ENCODE data around the gene TAF6. TPM values are rescaled to one million over a fixed set of nuclear protein-coding genes. Genes with fewer than 3 reads are reported as not detected.
A peak's percentile ranks its signal among the peaks of the same experiment; 100 is the strongest.

The TAF6 gene
- total RNA-seq, 1 donor from 2014 or later = 91.2 TPM

DNA sequence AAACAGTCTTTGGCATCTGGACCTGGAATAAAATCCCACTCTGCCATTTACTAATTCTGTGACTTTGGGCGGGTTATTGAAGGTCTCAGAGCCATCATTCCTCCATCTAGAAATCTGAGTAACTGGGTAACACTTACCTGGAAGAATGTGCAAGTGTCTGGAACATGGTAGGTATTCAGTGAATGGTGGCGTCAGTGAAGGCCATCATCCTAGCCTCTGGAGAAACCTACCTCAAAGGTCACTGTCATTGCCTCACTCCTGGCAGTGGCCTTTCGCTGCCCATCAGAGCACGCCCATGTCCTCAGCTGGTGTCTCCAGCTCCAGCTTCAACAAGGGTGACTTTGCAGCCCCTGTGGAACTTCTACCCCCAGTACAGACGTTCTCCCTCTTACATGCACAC, 44.7 kb upstream of the TAF6 start:
- H3K27me3 Mint-ChIP-seq = peaks cover 34% of the 10 kb centered on the region
- peaks cover 27% of the 10 kb centered on the region for H3K4me1 Mint-ChIP-seq (ENCODE audit: low read depth)
- no peak for DNase-seq (ENCODE audit: low spot score, unreplicated experiment)
- no peaks in the 10 kb centered on the region for H3K9me3 Mint-ChIP-seq (ENCODE audit: low read depth)
- H3K4me3 Mint-ChIP-seq (ENCODE audit: low read depth) = no peak overlapping the region
- no peaks in the 10 kb centered on the region for H3K36me3 Mint-ChIP-seq (ENCODE audit: insufficient read depth)
- no peak overlapping the region for H3K27ac Mint-ChIP-seq
- TF ChIP-seq, protein P1, sequence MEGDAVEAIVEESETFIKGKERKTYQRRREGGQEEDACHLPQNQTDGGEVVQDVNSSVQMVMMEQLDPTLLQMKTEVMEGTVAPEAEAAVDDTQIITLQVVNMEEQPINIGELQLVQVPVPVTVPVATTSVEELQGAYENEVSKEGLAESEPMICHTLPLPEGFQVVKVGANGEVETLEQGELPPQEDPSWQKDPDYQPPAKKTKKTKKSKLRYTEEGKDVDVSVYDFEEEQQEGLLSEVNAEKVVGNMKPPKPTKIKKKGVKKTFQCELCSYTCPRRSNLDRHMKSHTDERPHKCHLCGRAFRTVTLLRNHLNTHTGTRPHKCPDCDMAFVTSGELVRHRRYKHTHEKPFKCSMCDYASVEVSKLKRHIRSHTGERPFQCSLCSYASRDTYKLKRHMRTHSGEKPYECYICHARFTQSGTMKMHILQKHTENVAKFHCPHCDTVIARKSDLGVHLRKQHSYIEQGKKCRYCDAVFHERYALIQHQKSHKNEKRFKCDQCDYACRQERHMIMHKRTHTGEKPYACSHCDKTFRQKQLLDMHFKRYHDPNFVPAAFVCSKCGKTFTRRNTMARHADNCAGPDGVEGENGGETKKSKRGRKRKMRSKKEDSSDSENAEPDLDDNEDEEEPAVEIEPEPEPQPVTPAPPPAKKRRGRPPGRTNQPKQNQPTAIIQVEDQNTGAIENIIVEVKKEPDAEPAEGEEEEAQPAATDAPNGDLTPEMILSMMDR (IDR thresholded peaks at IDR 0.05; ENCODE audit: unreplicated experiment) = no peak

- Mint-ChIP-seq H3K27ac (no peak overlapping the region), H3K36me3 (ENCODE audit: insufficient read depth) (no peaks in the 10 kb centered on the region), H3K4me1 (ENCODE audit: low read depth) (peaks cover 21% of the 10 kb centered on the region), H3K4me3 (ENCODE audit: low read depth) (no peak overlapping the region), H3K27me3 (peaks cover 26% of the 10 kb centered on the region), H3K9me3 (ENCODE audit: low read depth) (no peaks in the 10 kb centered on the region)
- TF ChIP-seq, protein P1 (IDR thresholded peaks at IDR 0.05; ENCODE audit: unreplicated experiment) = no peak
- no peak for DNase-seq (ENCODE audit: low spot score, unreplicated experiment)
Measured at GRCh38 chr7:100163006-100163531, 43.9 kb upstream of the TAF6 start.

GRCh38 chr7:100160067-100160466, 40.9 kb upstream of the TAF6 start:
- no peak overlapping the region for H3K27ac Mint-ChIP-seq
- H3K4me1 Mint-ChIP-seq (ENCODE audit: low read depth) = peaks cover 9% of the 10 kb centered on the region
- DNase-seq (ENCODE audit: low spot score, unreplicated experiment) = no peak
- TF ChIP-seq, protein P1 (IDR thresholded peaks at IDR 0.05; ENCODE audit: unreplicated experiment) = no peak
- H3K4me3 Mint-ChIP-seq (ENCODE audit: low read depth) = peak overlapping the region; percentile 75
- H3K36me3 Mint-ChIP-seq (ENCODE audit: insufficient read depth) = peaks cover 3% of the 10 kb centered on the region
- H3K9me3 Mint-ChIP-seq (ENCODE audit: low read depth) = no peaks in the 10 kb centered on the region
- peaks cover 3% of the 10 kb centered on the region for H3K27me3 Mint-ChIP-seq

DNA sequence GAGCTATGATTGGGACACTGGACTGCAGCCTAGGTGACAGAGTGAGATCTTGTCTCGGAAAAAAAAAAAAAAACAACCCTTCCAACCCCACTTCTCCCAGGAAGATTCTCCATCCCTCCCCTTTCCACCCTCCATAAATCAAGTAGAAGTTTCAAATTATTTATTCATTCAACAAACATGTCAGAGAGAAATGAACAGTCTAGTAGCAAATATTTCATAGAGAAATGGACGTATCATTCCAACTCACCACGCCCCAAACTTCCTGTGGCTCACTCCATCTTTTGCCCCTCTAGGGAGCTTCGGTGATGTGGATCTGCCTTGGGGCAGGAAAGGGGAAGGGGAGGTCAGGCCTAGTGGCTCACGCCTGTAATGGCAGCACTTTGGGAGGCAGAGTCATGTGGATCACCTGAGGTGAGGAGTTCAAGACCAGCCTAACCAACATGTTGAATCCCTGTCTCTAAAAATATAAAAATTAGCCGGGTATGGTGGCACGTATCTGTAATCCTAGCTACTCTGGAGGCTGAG, 40.0 kb upstream of the TAF6 start:
- Mint-ChIP-seq H3K4me3 (ENCODE audit: low read depth) (peak overlapping the region; percentile 75), H3K27ac (peak overlapping the region; percentile 87), H3K4me1 (ENCODE audit: low read depth) (peaks cover 9% of the 10 kb centered on the region), H3K9me3 (ENCODE audit: low read depth) (no peaks in the 10 kb centered on the region), H3K36me3 (ENCODE audit: insufficient read depth) (peaks cover 4% of the 10 kb centered on the region), H3K27me3 (peaks cover 3% of the 10 kb centered on the region)
- no peak for DNase-seq (ENCODE audit: low spot score, unreplicated experiment)
- TF ChIP-seq, protein P1 (IDR thresholded peaks at IDR 0.05; ENCODE audit: unreplicated experiment) = peak; percentile 12

DNA sequence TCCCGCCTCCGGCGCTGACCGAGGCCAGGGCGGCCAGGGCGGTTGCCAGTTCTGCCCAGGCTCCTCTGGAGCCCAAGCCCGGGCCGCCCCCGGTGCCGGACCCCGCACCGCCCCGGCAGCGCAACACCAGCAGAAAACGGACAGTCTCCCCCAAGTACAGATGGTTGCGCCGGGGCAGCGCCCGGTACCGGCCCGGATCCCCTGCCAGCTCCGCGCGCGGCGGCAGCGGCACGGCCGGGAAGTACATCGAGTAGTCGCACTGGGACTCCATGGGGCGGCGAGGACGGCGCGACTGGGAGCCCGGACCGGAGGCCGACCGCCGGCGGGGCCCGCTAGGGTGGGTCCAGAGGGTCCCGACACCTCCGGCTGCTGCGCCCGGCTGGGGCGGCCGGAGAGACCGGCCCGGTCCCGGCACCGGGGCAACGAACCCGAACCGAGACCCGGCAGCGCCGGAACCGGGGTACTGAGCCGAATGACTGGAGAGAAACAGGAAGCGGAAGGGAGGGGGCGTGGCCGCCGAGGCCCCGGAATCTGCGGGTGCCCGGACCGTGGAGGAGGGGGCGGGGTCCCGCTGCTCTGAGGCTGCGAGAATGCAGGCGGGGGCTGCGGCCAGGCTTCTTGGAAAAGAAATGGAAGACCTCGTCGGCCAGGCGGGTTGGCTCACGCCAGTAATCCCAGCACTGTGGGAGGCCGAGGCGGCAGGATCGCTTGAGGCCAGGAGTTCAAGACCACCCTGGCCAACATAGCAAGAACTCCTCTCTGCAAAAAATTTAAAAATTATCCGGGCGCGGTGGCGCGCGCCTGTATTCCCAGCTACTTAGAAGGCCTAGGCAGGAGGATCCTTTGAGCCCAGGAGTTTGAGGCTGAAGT, 39.3 kb upstream of the TAF6 start, which contains the start of gene TRAPPC14:
TRAPPC14 (minus strand) TSS at position 495 of the 870 bp plus-strand sequence; CDS start at position 271, 224 bp downstream.
- TF ChIP-seq, protein P1 (IDR thresholded peaks at IDR 0.05; ENCODE audit: unreplicated experiment) = no peak
- Mint-ChIP-seq H3K4me1 (ENCODE audit: low read depth) (peaks cover 9% of the 10 kb centered on the region), H3K27ac (peak within 1 kb of the TSS; percentile 87), H3K4me3 (ENCODE audit: low read depth) (peak within 1 kb of the TSS; percentile 75), H3K27me3 (peaks cover 3% of the 10 kb centered on the region), H3K36me3 (ENCODE audit: insufficient read depth) (peaks cover 6% of the 10 kb centered on the region), H3K9me3 (ENCODE audit: low read depth) (no peaks in the 10 kb centered on the region)
- DNase-seq (ENCODE audit: low spot score, unreplicated experiment) = peak; percentile 82

All from progenitor cell of endocrine pancreas (in vitro differentiated cells).